Natural killer cell (primary cell): ENCODE results near the gene AK2. TPM values are rescaled to one million over a fixed set of nuclear protein-coding genes. Genes with fewer than 3 reads are reported as not detected.
A peak's percentile ranks its signal among the peaks of the same experiment; 100 is the strongest.

Source experiments
- ATAC-seq, 3 donors: fragments of 150-1000 bp in 2 of 3; fragments of 200-7000 bp in 1 of 3; cut with Tn5 transposase; 1 replicate in 1 of 3; 2 replicates in 2 of 3; pipeline ENCODE4 v1.10.0; 2021; ENCODE audit warnings: mild to moderate bottlenecking in 2 of 3, moderate library complexity in 2 of 3
- DNase-seq, 2 donors: peaks; one replicate each; pipeline versions ENCODE4 v3.0.0 to v3.0.0-alpha.2; 2013 to 2021; ENCODE audit warnings: mixed read lengths in 1 of 2
- H3K27ac ChIP-seq: one replicate; pipeline ENCODE4 v1.5.1; 2013; ENCODE audit warnings: mild to moderate bottlenecking, low read length
- H3K27me3 ChIP-seq: one replicate; pipeline ENCODE4 v1.6.1; 2013; ENCODE audit warnings: low read length; ENCODE audit not compliant: control insufficient read depth, insufficient read depth
- H3K36me3 ChIP-seq: one replicate; pipeline ENCODE4 v1.6.1; 2013; ENCODE audit warnings: low read length; ENCODE audit not compliant: control insufficient read depth, insufficient read depth
- H3K4me1 ChIP-seq: one replicate; pipeline ENCODE4 v1.6.1; 2013; ENCODE audit warnings: low read length; ENCODE audit not compliant: control insufficient read depth, insufficient read depth
- H3K4me3 ChIP-seq: one replicate; pipeline ENCODE4 v1.5.1; 2013; ENCODE audit warnings: low read length
- H3K9me3 ChIP-seq: one replicate; pipeline ENCODE4 v1.6.1; 2013; ENCODE audit warnings: low read length; ENCODE audit not compliant: control insufficient read depth, insufficient read depth
- H3K27ac Mint-ChIP-seq, 2 donors: one replicate each; pipeline ENCODE4 v1.8.0; 2022; ENCODE audit warnings: mild to moderate bottlenecking in 2 of 2, mixed read lengths in 2 of 2, moderate library complexity in 1 of 2
- H3K27me3 Mint-ChIP-seq, 2 donors: one replicate each; pipeline ENCODE4 v1.8.0; 2022; ENCODE audit warnings: low read depth in 2 of 2, mixed read lengths in 2 of 2
- H3K36me3 Mint-ChIP-seq: one replicate; pipeline ENCODE4 v1.8.0; 2022; ENCODE audit warnings: mixed read lengths
- H3K4me1 Mint-ChIP-seq, 2 donors: one replicate each; pipeline ENCODE4 v1.8.0; 2022; ENCODE audit warnings: mixed read lengths in 2 of 2
- H3K4me3 Mint-ChIP-seq: one replicate; pipeline ENCODE4 v1.8.0; 2022; ENCODE audit warnings: mild to moderate bottlenecking, moderate library complexity, mixed read lengths
- H3K9me3 Mint-ChIP-seq, 2 donors: one replicate each; pipeline ENCODE4 v1.8.0; 2022; ENCODE audit warnings: mixed read lengths in 2 of 2
- WGBS: methylation state at CpG from one replicate; pipeline ENCODE4 v1.1.7; 2013; ENCODE audit warnings: missing lambda C conversion rate; ENCODE audit not compliant: insufficient coverage; 5-methylcytosine and 5-hydroxymethylcytosine counted together
- intact Hi-C: fragments of 100-400 bp; cut with micrococcal nuclease; formaldehyde crosslinking; loops from one replicate; pipeline ENCODE4 v1.14.2; 2022
- total RNA-seq, 4 donors: library from RNA; stranded (reverse); fragments of 120-200 nt in 1 of 4; gene quantifications; one replicate each; pipeline versions ENCODE4 v1.2.3 to v1.2.4, GENCODE V29; 2013 to 2022
- TF ChIP-seq, protein P1 (sequence below): fragments of 200-600 bp; IDR thresholded peaks from one replicate; pipeline ENCODE4 v1.8.0; 2022; ENCODE audit warnings: antibody characterized with exemption

The AK2 gene
- total RNA-seq, 3 donors from 2014 or later (not counting 1 experiment from before 2014, with no cell fraction given), result 64.8 to 94.0 (median 67.1) TPM

DNA sequence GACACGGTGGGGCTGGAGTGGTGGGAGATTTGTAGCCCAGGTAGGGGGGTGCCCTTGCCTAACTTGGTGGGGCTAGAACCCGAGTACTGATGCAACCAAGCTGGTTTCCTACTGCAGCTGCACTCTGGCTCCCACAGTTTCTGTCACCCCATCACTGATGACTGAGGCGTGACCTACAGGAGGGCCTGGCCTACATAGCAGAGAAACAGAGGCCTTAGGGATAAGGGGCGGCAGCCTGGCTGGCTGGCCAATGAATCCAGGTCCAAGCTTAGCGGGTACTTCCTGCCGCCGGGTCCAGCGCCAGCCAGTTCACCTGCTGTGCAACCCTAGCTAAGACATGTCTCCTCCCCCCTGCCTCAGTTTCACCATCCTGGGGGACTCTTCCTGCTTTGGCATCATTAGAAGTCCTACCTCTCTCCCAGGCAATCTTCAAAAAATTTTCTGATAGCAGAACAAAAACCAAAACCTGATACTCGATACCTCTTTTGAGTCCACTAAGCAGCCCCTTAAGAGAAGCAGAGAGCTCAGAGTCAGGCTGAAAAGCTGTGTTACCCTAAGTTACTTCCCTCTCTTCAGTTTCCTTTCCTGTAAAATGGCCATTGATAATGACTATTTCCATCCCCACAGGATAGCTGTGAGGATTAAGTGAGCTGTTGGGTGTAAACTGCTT is 44.7 kb downstream of the AK2 start:
- Histone ChIP-seq H3K27ac (peak overlapping the region; percentile 69), H3K36me3 (no peaks in the 10 kb centered on the region), H3K4me3 (no peak overlapping the region), H3K27me3 (no peaks in the 10 kb centered on the region), H3K9me3 (no peaks in the 10 kb centered on the region), H3K4me1 (peaks cover 39% of the 10 kb centered on the region)
- H3K36me3 Mint-ChIP-seq, result no peaks in the 10 kb centered on the region
- H3K4me1 Mint-ChIP-seq, result peaks cover 20 to 25% of the 10 kb centered on the region in 2 donors
- TF ChIP-seq, protein P1, sequence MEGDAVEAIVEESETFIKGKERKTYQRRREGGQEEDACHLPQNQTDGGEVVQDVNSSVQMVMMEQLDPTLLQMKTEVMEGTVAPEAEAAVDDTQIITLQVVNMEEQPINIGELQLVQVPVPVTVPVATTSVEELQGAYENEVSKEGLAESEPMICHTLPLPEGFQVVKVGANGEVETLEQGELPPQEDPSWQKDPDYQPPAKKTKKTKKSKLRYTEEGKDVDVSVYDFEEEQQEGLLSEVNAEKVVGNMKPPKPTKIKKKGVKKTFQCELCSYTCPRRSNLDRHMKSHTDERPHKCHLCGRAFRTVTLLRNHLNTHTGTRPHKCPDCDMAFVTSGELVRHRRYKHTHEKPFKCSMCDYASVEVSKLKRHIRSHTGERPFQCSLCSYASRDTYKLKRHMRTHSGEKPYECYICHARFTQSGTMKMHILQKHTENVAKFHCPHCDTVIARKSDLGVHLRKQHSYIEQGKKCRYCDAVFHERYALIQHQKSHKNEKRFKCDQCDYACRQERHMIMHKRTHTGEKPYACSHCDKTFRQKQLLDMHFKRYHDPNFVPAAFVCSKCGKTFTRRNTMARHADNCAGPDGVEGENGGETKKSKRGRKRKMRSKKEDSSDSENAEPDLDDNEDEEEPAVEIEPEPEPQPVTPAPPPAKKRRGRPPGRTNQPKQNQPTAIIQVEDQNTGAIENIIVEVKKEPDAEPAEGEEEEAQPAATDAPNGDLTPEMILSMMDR, result no peak
- no peak overlapping the region for H3K4me3 Mint-ChIP-seq
- H3K9me3 Mint-ChIP-seq, result no peaks in the 10 kb centered on the region
- H3K27me3 Mint-ChIP-seq, result no peaks in the 10 kb centered on the region
- intact Hi-C loops, result no loop called here
- H3K27ac Mint-ChIP-seq, result peak overlapping the region; percentile 13 to 75
- WGBS, result 65% methylated on average over 9 of the region's 9 CpGs
- ATAC-seq (no peak), DNase-seq (no peak)

DNA sequence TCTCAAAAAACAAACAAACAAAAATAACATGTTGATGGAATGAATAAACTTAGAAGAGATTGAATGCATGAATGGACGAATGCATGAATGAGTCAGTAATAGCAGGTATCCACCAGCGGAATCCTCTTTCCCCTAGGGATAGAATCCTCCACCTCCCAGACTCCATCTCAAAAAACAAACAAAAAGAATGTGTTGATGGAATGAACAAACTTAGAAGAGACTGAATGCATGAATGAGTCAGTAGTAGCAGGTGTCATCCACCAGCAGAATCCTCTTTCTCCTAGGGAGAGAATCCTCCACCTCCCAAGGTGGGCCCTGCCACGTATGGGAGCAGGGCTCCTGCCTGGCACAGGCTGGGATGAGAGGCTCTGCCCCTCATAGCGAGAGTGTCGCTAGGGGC is 45.3 kb downstream of the AK2 start:
- DNase-seq (no peak), ATAC-seq (no peak)
- Histone ChIP-seq H3K4me3 (no peak overlapping the region), H3K9me3 (no peaks in the 10 kb centered on the region), H3K27me3 (no peaks in the 10 kb centered on the region), H3K27ac (peak overlapping the region; percentile 69), H3K4me1 (peaks cover 39% of the 10 kb centered on the region), H3K36me3 (no peaks in the 10 kb centered on the region)
- 96% methylated on average over 3 of the region's 5 CpGs for WGBS
- Mint-ChIP-seq H3K9me3 (no peaks in the 10 kb centered on the region), H3K27ac (no peak overlapping the region), H3K4me1 (peaks cover 20 to 25% of the 10 kb centered on the region in 2 donors), H3K4me3 (no peak overlapping the region), H3K27me3 (no peaks in the 10 kb centered on the region), H3K36me3 (no peaks in the 10 kb centered on the region)
- TF ChIP-seq, protein P1, result no peak
- intact Hi-C loops, result no loop called here

DNA sequence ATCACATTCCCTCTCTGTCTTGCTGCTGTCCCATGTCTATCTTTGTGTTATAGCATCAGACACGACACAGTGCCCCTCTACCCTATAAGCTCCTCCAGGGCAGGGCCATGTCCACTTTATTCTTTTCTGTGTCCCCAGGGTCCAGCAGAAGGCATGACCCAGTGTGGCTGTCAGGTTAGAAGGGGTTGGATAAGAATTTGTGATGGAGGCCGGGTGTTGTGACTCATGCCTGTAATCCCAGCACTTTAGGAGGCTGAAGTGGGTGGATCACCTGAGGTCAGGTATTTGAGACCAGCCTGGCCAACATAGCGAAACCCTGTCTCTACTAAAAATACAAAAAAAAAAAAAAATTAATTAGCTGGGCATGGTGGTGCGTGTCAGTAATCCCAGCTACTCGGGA is 45.8 kb downstream of the AK2 start:
- no peak for DNase-seq
- TF ChIP-seq, protein P1, result no peak
- H3K27me3 Mint-ChIP-seq, result no peaks in the 10 kb centered on the region
- intact Hi-C loops, result no loop called here
- H3K9me3 Mint-ChIP-seq, result no peaks in the 10 kb centered on the region
- H3K27ac ChIP-seq, result no peak overlapping the region
- H3K4me3 Mint-ChIP-seq, result no peak overlapping the region
- peaks cover 39% of the 10 kb centered on the region for H3K4me1 ChIP-seq
- no peaks in the 10 kb centered on the region for H3K9me3 ChIP-seq
- no peak for ATAC-seq
- 96% methylated on average over 5 of the region's 5 CpGs for WGBS
- peaks cover 20 to 25% of the 10 kb centered on the region in 2 donors for H3K4me1 Mint-ChIP-seq
- no peak overlapping the region for H3K4me3 ChIP-seq
- H3K27me3 ChIP-seq, result no peaks in the 10 kb centered on the region
- no peak overlapping the region for H3K27ac Mint-ChIP-seq
- H3K36me3 ChIP-seq, result no peaks in the 10 kb centered on the region
- no peaks in the 10 kb centered on the region for H3K36me3 Mint-ChIP-seq
